HepG2 (cell line): ENCODE data around the gene NXT2. TPM values are rescaled to one million over a fixed set of nuclear protein-coding genes. Genes with fewer than 3 reads are reported as not detected.

ENCODE experiments used
- FOXA3 ChIP-seq: IDR thresholded peaks from 2 replicates; pipeline ENCODE4 v1.6.1; 2016; ENCODE audit warnings: missing genetic modification reagents, missing compliant biosample characterization
- GABPA ChIP-seq, 2 experiments: IDR thresholded peaks; 2 replicates each; pipeline ENCODE4 v1.6.1; 2011 to 2016; ENCODE audit warnings: low read depth in 2 of 2, low read length in 1 of 2, missing biosample characterization in 1 of 2, missing genetic modification characterization in 1 of 2
- HIVEP1 ChIP-seq: sonication (generic); formaldehyde crosslinking; IDR thresholded peaks from 2 replicates; pipeline ENCODE4 v1.4.0; 2020; ENCODE audit warnings: mild to moderate bottlenecking, missing genetic modification reagents
- HOXA3 ChIP-seq: sonication (generic); formaldehyde crosslinking; IDR thresholded peaks from 2 replicates; pipeline ENCODE4 v1.5.0; 2020; ENCODE audit warnings: missing genetic modification reagents
- KAT8 ChIP-seq: IDR thresholded peaks from 2 replicates; pipeline ENCODE4 v1.6.1; 2016; ENCODE audit warnings: missing genetic modification reagents, missing compliant biosample characterization
- KDM5A ChIP-seq: fragments of 200-600 bp; sonication (generic); IDR thresholded peaks from 2 replicates; pipeline ENCODE4 v1.7.0; 2018; ENCODE audit warnings: antibody characterized with exemption, mild to moderate bottlenecking, low read length, borderline replicate concordance
- KMT2A ChIP-seq: sonication (generic); formaldehyde crosslinking; IDR thresholded peaks from 2 replicates; pipeline ENCODE4 v1.4.0; 2020; ENCODE audit warnings: missing genetic modification reagents
- MAFK ChIP-seq, 2 experiments: IDR thresholded peaks in 1 of 2; conservative IDR thresholded peaks in 1 of 2; 2 replicates each; pipeline ENCODE4 v1.6.1; 2011; ENCODE audit warnings: improper control_type of control experiment in 2 of 2, low read length in 2 of 2
- NKX3-1 ChIP-seq: sonication (generic); formaldehyde crosslinking; IDR thresholded peaks from 2 replicates; pipeline ENCODE4 v1.5.0; 2020; ENCODE audit warnings: missing genetic modification reagents
- PHF5A ChIP-seq: IDR thresholded peaks from one replicate; pipeline ENCODE4 v1.6.1; 2018; ENCODE audit warnings: low read depth, missing genetic modification reagents; ENCODE audit not compliant: unreplicated experiment
- SP140L ChIP-seq: sonication (generic); formaldehyde crosslinking; IDR thresholded peaks from 2 replicates; pipeline ENCODE4 v1.4.0; 2020; ENCODE audit warnings: missing genetic modification reagents, borderline replicate concordance
- SRSF1 ChIP-seq: fragments of 200-400 bp; formaldehyde crosslinking; optimal IDR thresholded peaks from 2 replicates; pipeline ENCODE3; 2017; ENCODE audit warnings: mild to moderate bottlenecking, low read depth, low read length, moderate library complexity
- XRCC5 ChIP-seq: fragments of 200-400 bp; formaldehyde crosslinking; optimal IDR thresholded peaks from 2 replicates; pipeline ENCODE3; 2017; ENCODE audit warnings: mild to moderate bottlenecking, low read length
- ZFY ChIP-seq: sonication (generic); formaldehyde crosslinking; IDR thresholded peaks from 2 replicates; pipeline ENCODE4 v1.4.0; 2020; ENCODE audit warnings: missing genetic modification reagents
- ZMYM4 ChIP-seq: sonication (generic); formaldehyde crosslinking; IDR thresholded peaks from 2 replicates; pipeline ENCODE4 v1.8.1; 2023; ENCODE audit warnings: mild to moderate bottlenecking, missing genetic modification reagents
- ZNF354B ChIP-seq: sonication (generic); formaldehyde crosslinking; IDR thresholded peaks from 2 replicates; pipeline ENCODE4 v1.8.0; 2022; ENCODE audit warnings: mild to moderate bottlenecking, missing genetic modification reagents
- ZNF564 ChIP-seq: sonication (generic); formaldehyde crosslinking; IDR thresholded peaks from 2 replicates; pipeline ENCODE4 v1.8.1; 2023; ENCODE audit warnings: mild to moderate bottlenecking, missing genetic modification reagents
- ZNF567 ChIP-seq: sonication (generic); formaldehyde crosslinking; IDR thresholded peaks from 2 replicates; pipeline ENCODE4 v1.8.1; 2023; ENCODE audit warnings: mild to moderate bottlenecking, missing genetic modification reagents, borderline replicate concordance
- ZNF570 ChIP-seq: sonication (generic); formaldehyde crosslinking; IDR thresholded peaks from 2 replicates; pipeline ENCODE4 v1.4.0; 2020; ENCODE audit warnings: mild to moderate bottlenecking, missing genetic modification reagents, borderline replicate concordance
- ZNF619 ChIP-seq: sonication (generic); formaldehyde crosslinking; IDR thresholded peaks from 2 replicates; pipeline ENCODE4 v1.4.0; 2020; ENCODE audit warnings: mild to moderate bottlenecking, missing genetic modification reagents
- ZNF644 ChIP-seq: IDR thresholded peaks from 2 replicates; pipeline ENCODE4 v1.6.1; 2016; ENCODE audit warnings: low read depth
- polyA plus RNA-seq, 8 experiments: library from polyadenylated mRNA; depleted of rRNA in 3 of 8; stranded (reverse) in 7 of 8; unstranded in 1 of 8; fragments of >200 nt; fragmentation: Illumina TruSeq in 4 of 8; extraction: Trizol in 4 of 8; gene quantifications; 2 replicates each; pipeline versions ENCODE4 v1.2.1 to v1.2.3, GENCODE V29; 2011 to 2016; ENCODE audit warnings: low read depth in 4 of 8, missing spikeins in 1 of 8, mixed read lengths in 1 of 8; ENCODE audit not compliant: insufficient read depth in 1 of 8
- total RNA-seq, 5 experiments: library from RNA; depleted of rRNA; stranded (reverse); fragments of >200 nt; fragmentation: Illumina TruSeq; extraction: Trizol; gene quantifications; 2 replicates each; pipeline ENCODE4 v1.2.3, GENCODE V29; 2016; ENCODE audit warnings: low read depth in 1 of 5
- TF ChIP-seq, protein P1 (sequence below): sonication (generic); formaldehyde crosslinking; IDR thresholded peaks from 2 replicates; pipeline ENCODE4 v1.8.1; 2023; ENCODE audit warnings: mild to moderate bottlenecking, inconsistent platforms, moderate library complexity, missing genetic modification reagents, borderline replicate concordance
- TF ChIP-seq, protein P2 (sequence below), 2 experiments: sonication (generic) in 1 of 2; formaldehyde crosslinking in 1 of 2; IDR thresholded peaks; 2 replicates each; pipeline versions ENCODE4 v1.6.1 to v1.9.0; 2014 to 2022; ENCODE audit warnings: antibody characterized with exemption in 1 of 2, borderline replicate concordance in 1 of 2, inconsistent platforms in 1 of 2, low read depth in 1 of 2, missing genetic modification reagents in 1 of 2

The NXT2 gene
- total and polyA plus RNA-seq, 2 of the 13 experiments (the other 11 are each of a cell fraction or from before 2014, with no cell fraction given) = 9.5 to 14.9 TPM

DNA sequence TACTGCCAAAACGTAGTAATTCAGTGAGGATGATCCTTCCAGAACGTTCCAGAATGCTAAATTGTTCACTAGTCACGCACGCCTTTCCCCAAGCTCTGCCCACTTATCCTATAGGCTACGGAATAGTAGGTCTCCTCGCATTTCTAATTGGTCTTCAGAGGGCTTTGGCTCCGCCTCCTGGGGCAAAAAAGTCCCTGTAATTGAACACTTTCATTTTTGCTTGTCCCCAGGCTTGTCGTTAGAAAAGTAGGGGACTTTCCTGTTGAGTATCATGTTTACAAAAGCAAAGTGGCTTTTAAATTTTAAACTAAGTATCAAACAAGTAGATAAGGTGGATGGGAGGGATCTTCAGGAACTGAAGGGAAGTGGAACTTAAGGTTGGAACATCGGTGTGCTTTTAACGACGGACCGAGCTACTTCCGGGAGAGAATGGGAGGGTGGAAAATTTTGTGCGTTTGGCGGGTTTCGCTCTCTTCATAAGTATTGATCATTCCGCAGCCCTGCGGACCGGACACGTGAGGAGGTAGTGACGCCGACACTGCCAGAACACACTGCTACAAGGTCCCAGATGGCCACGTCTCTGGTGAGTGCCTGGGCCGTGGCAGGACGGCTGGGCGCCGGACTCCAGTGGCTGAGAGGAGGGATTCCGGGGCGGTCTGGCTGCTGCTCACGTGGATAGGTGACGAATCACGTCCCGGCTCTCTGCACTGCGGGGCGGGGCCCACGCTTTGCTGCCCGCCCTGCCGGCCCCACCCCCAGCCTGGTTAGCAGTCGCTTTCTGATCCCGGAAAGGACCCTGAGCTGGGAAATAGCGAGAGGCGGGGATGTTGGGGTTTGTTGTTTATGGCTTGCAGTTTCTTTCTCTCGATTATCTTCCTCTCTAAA is at the start of gene NXT2 (continued):
- TF ChIP-seq ZNF644 (CRISPR knock-in tag) (no peak), XRCC5 (peak; percentile 19), HIVEP1 (CRISPR knock-in tag) (no peak), SP140L (CRISPR knock-in tag) (no peak), KAT8 (CRISPR knock-in tag) (peak; percentile 93), ZNF570 (no peak), ZNF564 (CRISPR knock-in tag) (0 out of 2 replicates have a peak, but pooled peaks have one; percentile 54), SRSF1 (peak; percentile 84), FOXA3 (no peak; the same call in 1 of the 2 replicates), GABPA (IDR thresholded peaks at IDR 0.05; ENCODE audit: low read depth, low read length) (peak; percentile 72), GABPA (CRISPR knock-in tag; IDR thresholded peaks at IDR 0.05; ENCODE audit: low read depth) (peak; percentile 98), ZNF354B (CRISPR knock-in tag) (no peak), ZMYM4 (CRISPR knock-in tag) (peak; percentile 74), HOXA3 (CRISPR knock-in tag) (peak; percentile 19; the same call in 1 of the 2 replicates), MAFK (conservative IDR thresholded peaks at IDR 0.05 in 1 of 2, IDR thresholded peaks at IDR 0.05 in 1 of 2; ENCODE audit: low read length in 2 of 2) (no peak), ZFY (CRISPR knock-in tag) (peak; percentile 51; the same call in 1 of the 2 replicates), NKX3-1 (CRISPR knock-in tag) (no peak), KDM5A (peak; percentile 98), ZNF619 (CRISPR knock-in tag) (no peak), KMT2A (CRISPR knock-in tag) (peak; percentile 33; the same call in 1 of the 2 replicates), ZNF567 (CRISPR knock-in tag) (no peak), PHF5A (no peak)
- TF ChIP-seq, protein P1, sequence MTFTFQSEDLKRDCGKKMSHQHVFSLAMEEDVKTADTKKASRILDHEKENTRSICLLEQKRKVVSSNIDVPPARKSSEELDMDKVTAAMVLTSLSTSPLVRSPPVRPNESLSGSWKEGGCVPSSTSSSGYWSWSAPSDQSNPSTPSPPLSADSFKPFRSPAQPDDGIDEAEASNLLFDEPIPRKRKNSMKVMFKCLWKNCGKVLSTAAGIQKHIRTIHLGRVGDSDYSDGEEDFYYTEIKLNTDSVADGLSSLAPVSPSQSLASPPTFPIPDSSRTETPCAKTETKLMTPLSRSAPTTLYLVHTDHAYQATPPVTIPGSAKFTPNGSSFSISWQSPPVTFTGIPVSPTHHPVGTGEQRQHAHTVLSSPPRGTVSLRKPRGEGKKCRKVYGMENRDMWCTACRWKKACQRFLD = no peak
- TF ChIP-seq, protein P2, sequence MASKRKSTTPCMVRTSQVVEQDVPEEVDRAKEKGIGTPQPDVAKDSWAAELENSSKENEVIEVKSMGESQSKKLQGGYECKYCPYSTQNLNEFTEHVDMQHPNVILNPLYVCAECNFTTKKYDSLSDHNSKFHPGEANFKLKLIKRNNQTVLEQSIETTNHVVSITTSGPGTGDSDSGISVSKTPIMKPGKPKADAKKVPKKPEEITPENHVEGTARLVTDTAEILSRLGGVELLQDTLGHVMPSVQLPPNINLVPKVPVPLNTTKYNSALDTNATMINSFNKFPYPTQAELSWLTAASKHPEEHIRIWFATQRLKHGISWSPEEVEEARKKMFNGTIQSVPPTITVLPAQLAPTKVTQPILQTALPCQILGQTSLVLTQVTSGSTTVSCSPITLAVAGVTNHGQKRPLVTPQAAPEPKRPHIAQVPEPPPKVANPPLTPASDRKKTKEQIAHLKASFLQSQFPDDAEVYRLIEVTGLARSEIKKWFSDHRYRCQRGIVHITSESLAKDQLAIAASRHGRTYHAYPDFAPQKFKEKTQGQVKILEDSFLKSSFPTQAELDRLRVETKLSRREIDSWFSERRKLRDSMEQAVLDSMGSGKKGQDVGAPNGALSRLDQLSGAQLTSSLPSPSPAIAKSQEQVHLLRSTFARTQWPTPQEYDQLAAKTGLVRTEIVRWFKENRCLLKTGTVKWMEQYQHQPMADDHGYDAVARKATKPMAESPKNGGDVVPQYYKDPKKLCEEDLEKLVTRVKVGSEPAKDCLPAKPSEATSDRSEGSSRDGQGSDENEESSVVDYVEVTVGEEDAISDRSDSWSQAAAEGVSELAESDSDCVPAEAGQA (IDR thresholded peaks at IDR 0.05; ENCODE audit: low read depth) = no peak
- TF ChIP-seq, protein P2 (CRISPR knock-in tag; IDR thresholded peaks at IDR 0.05; ENCODE audit: borderline replicate concordance) = no peak
